ENCODE measurements around the gene VASH2. TPM values are rescaled to one million over a fixed set of nuclear protein-coding genes. Genes with fewer than 3 reads are reported as not detected.
A peak's percentile ranks its signal among the peaks of the same experiment; 100 is the strongest.

The VASH2 gene
- total RNA-seq, 1 donor from 2014 or later, result 15.8 TPM

DNA sequence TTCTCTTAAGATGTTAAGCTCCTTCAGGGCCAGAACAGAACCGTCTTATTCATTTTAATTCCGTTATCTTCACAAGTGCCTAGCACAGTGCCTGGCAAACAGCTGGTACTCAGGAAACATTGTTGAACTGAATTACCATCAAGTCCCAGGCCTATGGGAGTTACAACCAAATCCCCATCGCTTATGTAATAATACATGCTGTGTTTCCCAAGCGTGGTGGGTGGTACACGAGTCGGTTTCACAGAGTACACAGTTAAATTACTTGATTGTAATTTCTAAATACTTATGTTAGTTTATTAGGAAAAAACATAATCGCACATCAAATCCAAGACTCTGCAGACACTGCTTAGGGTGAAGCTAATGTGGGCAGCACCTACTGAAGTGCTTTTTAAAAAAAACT, 64.3 kb downstream of the VASH2 start:
- H3K27ac Mint-ChIP-seq, result peak overlapping the region; percentile 99
- peak overlapping the region; percentile 100 for H3K4me3 Mint-ChIP-seq (ENCODE audit: low read depth)
- H3K36me3 Mint-ChIP-seq (ENCODE audit: insufficient read depth), result peaks cover 2% of the 10 kb centered on the region
- no peak for DNase-seq (ENCODE audit: low spot score, unreplicated experiment)
- no peaks in the 10 kb centered on the region for H3K27me3 Mint-ChIP-seq
- H3K4me1 Mint-ChIP-seq (ENCODE audit: low read depth), result peaks cover 15% of the 10 kb centered on the region
- TF ChIP-seq, protein P1, sequence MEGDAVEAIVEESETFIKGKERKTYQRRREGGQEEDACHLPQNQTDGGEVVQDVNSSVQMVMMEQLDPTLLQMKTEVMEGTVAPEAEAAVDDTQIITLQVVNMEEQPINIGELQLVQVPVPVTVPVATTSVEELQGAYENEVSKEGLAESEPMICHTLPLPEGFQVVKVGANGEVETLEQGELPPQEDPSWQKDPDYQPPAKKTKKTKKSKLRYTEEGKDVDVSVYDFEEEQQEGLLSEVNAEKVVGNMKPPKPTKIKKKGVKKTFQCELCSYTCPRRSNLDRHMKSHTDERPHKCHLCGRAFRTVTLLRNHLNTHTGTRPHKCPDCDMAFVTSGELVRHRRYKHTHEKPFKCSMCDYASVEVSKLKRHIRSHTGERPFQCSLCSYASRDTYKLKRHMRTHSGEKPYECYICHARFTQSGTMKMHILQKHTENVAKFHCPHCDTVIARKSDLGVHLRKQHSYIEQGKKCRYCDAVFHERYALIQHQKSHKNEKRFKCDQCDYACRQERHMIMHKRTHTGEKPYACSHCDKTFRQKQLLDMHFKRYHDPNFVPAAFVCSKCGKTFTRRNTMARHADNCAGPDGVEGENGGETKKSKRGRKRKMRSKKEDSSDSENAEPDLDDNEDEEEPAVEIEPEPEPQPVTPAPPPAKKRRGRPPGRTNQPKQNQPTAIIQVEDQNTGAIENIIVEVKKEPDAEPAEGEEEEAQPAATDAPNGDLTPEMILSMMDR (IDR thresholded peaks at IDR 0.05; ENCODE audit: unreplicated experiment), result no peak
- H3K9me3 Mint-ChIP-seq (ENCODE audit: low read depth), result no peaks in the 10 kb centered on the region

GRCh38 chr1:213015099-213016050, 65.0 kb downstream of the VASH2 start, which contains the start of gene ANGEL2:
TSS of gene ANGEL2 (minus strand) at chr1:213015867. CDS start at chr1:213015671, 196 bp downstream.
- TF ChIP-seq, protein P1 (IDR thresholded peaks at IDR 0.05; ENCODE audit: unreplicated experiment), result no peak
- Mint-ChIP-seq H3K9me3 (ENCODE audit: low read depth) (no peaks in the 10 kb centered on the region), H3K4me3 (ENCODE audit: low read depth) (peak within 1 kb of the TSS; percentile 100), H3K36me3 (ENCODE audit: insufficient read depth) (peaks cover 2% of the 10 kb centered on the region), H3K27me3 (no peaks in the 10 kb centered on the region), H3K4me1 (ENCODE audit: low read depth) (peaks cover 15% of the 10 kb centered on the region), H3K27ac (peak within 1 kb of the TSS; percentile 99)
- DNase-seq (ENCODE audit: low spot score, unreplicated experiment), result peak; percentile 83

DNA sequence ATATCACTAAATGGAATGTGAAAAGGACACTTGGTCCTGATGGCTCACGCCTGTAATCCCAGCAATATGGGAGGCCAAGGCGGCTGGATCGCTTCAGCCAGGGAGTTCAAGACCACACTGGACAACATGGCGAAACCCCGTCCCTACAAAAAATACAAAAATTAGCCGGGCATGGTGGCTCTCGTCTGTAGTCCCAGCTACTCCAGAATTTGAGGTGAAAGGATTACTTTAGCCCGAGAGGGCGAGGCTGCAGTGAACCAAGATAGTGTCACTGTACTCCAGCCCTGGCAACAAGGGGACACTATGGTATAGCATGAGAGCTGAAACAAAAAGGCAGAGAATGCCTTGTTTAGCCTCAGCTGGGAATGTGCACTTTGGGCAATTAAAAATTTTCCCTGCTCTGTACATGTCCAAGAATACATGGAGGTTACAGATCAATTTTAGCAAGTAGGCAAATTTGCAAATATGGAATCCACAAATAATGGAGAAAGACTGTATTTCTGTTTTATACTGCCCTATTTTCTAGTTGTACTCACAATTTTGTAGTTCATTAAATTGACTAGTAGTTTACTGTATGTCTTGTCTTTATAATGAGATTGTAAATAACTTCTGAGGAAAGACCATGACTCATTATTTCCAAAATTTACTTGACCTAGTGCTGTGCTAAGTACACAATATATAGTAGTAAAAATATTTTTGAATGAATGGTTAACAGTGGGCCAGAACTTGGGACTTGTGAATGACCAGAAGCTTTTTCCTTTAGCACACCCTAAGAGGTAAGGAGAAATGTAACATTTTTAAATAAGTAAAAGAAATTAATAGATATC, 67.3 kb downstream of the VASH2 start:
- Mint-ChIP-seq H3K4me3 (ENCODE audit: low read depth) (no peak overlapping the region), H3K4me1 (ENCODE audit: low read depth) (peaks cover 12% of the 10 kb centered on the region), H3K27me3 (no peaks in the 10 kb centered on the region), H3K36me3 (ENCODE audit: insufficient read depth) (no peaks in the 10 kb centered on the region), H3K27ac (no peak overlapping the region), H3K9me3 (ENCODE audit: low read depth) (no peaks in the 10 kb centered on the region)
- TF ChIP-seq, protein P1 (IDR thresholded peaks at IDR 0.05; ENCODE audit: unreplicated experiment), result no peak
- no peak for DNase-seq (ENCODE audit: low spot score, unreplicated experiment)

DNA sequence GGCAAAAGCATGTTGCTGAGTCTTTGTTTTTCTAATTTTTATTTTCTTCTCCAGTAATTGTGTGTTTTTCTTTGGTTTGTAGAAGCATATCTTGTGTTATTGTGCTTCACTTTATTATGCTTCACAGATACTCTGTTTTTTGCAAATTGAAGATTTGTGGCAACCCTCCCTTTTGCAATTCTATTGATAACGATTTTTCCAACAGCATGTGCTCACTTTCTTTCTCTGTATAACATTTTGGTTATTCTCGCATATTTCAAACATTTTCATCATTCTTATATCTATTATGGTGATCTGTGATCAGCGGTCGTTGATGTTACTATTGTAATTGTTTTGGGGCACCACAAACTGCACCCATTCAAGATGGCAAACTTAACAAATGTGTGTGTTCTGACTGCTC, 69.1 kb downstream of the VASH2 start:
- H3K27me3 Mint-ChIP-seq, result no peaks in the 10 kb centered on the region

More for the DNA sequence above, 69.1 kb downstream of the VASH2 start:
- Mint-ChIP-seq H3K9me3 (ENCODE audit: low read depth) (peaks cover 4% of the 10 kb centered on the region), H3K27ac (no peak overlapping the region), H3K4me3 (ENCODE audit: low read depth) (no peak overlapping the region), H3K36me3 (ENCODE audit: insufficient read depth) (no peaks in the 10 kb centered on the region), H3K4me1 (ENCODE audit: low read depth) (peaks cover 5% of the 10 kb centered on the region)
- DNase-seq (ENCODE audit: low spot score, unreplicated experiment), result no peak
- TF ChIP-seq, protein P1 (IDR thresholded peaks at IDR 0.05; ENCODE audit: unreplicated experiment), result no peak

Measured in progenitor cell of endocrine pancreas (in vitro differentiated cells).